NCI-H345 treated with DMSO at 0.1 percent for 48 hours (cell line): Measurements from ENCODE around the gene TOP1.
A peak's percentile ranks its signal among the peaks of the same experiment; 100 is the strongest.

Experiments used
- DNase-seq: peaks from one replicate; lab custom pipeline; 2025; ENCODE audit not compliant: unreplicated experiment; lab: John Stamatoyannopoulos, UW

TOP1 gene

GRCh38 chr20:41028359-41029149, at the start of gene TOP1:
Gene TOP1, plus strand, starts transcription at chr20:41028822. Its CDS starts 246 bp downstream, at chr20:41029068.
- peak; percentile 99 for DNase-seq

- DNase-seq, result no peak
Observed at GRCh38 chr20:40979247-40979646, 49.4 kb upstream of the TOP1 start.

- DNase-seq, result no peak
Observed at GRCh38 chr20:40980106-40980827, 48.4 kb upstream of the TOP1 start.

GRCh38 chr20:40980828-40981310, 47.8 kb upstream of the TOP1 start:
- no peak for DNase-seq

GRCh38 chr20:40982415-40983145, 46.0 kb upstream of the TOP1 start:
- no peak for DNase-seq

GRCh38 chr20:40983898-40984297, 44.7 kb upstream of the TOP1 start:
- DNase-seq, result no peak

- DNase-seq, result no peak
Observed at GRCh38 chr20:40984496-40984895, 44.1 kb upstream of the TOP1 start.

GRCh38 chr20:40986774-40987173, 41.8 kb upstream of the TOP1 start:
- DNase-seq, result no peak

- DNase-seq, result peak; percentile 69
Observed at GRCh38 chr20:40990542-40991120, 38.0 kb upstream of the TOP1 start.

GRCh38 chr20:40991181-40991889, 37.3 kb upstream of the TOP1 start:
- DNase-seq, result no peak

- DNase-seq, result no peak
Observed at GRCh38 chr20:40992349-40993113, 36.1 kb upstream of the TOP1 start.

GRCh38 chr20:40993794-40994540, 34.7 kb upstream of the TOP1 start:
- DNase-seq, result no peak

GRCh38 chr20:40996326-40996725, 32.3 kb upstream of the TOP1 start:
- no peak for DNase-seq

GRCh38 chr20:40997116-40997515, 31.5 kb upstream of the TOP1 start:
- no peak for DNase-seq

- no peak for DNase-seq
Observed at GRCh38 chr20:40999841-41000240, 28.8 kb upstream of the TOP1 start.

GRCh38 chr20:41000628-41001027, 28.0 kb upstream of the TOP1 start:
- DNase-seq, result no peak

- DNase-seq, result no peak
Observed at GRCh38 chr20:41001497-41001896, 27.1 kb upstream of the TOP1 start.

- DNase-seq, result no peak
Observed at GRCh38 chr20:41002842-41003142, 25.8 kb upstream of the TOP1 start.
